Measurements from ENCODE around the gene ISCA2. TPM values are rescaled to one million over a fixed set of nuclear protein-coding genes. Genes with fewer than 3 reads are reported as not detected.
"Not testable (repeated sequence)": the region's sequence is repeated elsewhere in the genome, so short reads cannot be mapped to it uniquely, and the experiment has no call there.

ISCA2 gene
- total RNA-seq, 1 experiment from 2014 or later, result 24.3 TPM

DNA sequence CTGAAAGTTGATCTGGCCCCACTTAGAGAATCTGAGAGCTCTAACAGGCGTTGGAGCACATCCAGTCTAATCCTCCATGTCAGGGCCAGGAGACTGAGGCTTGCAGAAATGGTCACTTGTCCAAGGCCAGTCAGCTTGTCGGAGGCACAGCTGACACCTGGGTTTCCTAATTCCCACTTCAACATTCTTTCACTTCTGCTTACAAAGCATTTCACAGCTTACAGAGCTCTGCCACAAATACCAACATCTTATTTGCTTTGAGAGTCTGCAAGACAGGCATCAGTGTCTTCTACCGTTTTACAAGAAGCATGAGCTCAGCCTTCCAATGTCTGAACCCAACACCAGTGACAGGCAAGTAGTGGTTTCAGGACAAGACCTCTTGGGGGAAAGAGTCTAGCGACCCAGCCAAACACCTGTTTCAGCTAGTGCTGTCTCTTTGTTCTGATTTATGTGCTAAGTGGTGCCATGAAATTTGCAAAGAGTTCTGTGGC, 31.8 kb downstream of the ISCA2 start:
- no peak for DNase-seq (ENCODE audit: extremely low read depth, low read depth)

DNA sequence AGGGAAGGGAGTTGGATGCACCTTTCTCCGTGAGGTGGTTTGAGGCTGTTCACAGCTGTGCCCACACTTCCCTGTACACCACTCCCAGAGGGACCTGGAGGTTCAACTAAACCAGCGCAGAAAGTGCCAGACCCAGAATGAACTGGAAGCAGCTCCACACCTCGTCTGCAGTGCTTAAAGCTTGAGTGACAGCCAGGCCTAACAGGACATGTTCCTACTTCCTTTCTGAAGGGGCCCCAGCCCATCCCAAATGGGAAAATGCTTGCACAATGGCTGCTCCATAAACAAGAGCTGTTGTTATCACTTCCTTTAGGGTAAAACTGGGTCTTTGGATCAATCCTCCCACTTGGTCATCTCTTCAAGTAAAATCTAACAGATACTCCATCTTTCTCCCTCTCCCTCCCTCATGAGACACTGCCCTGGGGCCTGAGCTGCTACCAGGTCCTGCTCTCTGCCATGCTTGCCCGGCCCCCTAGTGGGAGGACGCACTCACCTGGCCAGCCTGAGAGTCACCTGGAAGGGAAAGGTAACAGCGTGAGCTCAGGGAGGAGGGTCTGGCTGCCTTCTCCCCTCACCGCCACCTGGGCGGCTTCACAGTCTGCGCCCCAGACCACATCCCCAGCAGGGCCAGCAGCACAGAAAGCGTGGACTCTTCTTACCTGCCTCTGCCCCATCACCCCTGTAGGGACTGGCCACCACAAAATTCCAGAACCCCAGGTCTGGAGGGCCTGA, 33.5 kb downstream of the ISCA2 start:
- no peak for DNase-seq (ENCODE audit: extremely low read depth, low read depth)

DNA sequence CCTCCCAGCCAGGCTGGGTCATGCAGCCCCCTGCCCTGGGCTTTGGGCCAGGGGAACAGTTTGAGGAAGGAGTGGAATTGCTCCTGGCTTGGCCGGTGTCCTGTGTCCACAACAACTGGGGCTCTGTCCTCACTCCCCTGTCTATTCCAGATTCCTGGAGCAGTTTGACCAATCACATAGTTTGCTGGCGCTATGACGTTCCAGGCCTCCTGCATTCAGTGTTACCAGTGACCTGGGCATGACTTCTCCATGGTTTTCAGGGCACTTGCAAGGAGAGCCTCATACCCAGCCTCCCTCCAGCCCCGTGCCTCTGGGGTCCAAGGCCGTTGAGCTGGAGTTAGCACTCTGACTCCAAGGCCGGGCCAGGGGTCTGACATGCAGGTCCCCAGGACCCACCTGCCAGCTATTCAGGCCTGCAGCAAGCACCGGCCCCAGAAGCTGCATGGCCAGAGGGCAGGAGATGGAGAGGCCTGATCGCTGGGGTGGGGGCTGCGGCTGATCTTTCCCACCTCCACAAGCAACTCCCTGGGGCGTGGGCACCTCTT, 34.2 kb downstream of the ISCA2 start:
- DNase-seq (ENCODE audit: extremely low read depth, low read depth), result no peak

DNA sequence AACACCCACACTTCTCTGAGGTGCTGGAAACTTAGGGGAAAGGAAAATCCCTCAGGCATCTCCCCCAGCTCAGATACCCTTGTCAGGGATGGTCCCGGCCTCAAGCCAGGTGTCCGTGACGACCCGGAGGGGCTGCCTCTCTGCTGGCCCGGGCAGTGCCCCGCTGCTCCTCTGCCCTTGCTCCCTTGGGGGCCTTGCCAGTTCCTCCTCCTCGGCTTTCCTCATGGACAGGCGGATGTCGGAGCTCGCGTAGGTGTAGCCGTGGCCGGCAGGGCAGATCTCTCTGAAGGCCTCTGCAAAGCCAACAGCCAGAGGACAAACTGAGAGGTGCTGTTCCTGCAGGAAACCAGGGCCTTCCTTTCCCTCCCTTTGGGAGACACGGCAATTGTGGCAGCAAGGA, 34.8 kb downstream of the ISCA2 start:
- DNase-seq (ENCODE audit: extremely low read depth, low read depth), result no peak

DNA sequence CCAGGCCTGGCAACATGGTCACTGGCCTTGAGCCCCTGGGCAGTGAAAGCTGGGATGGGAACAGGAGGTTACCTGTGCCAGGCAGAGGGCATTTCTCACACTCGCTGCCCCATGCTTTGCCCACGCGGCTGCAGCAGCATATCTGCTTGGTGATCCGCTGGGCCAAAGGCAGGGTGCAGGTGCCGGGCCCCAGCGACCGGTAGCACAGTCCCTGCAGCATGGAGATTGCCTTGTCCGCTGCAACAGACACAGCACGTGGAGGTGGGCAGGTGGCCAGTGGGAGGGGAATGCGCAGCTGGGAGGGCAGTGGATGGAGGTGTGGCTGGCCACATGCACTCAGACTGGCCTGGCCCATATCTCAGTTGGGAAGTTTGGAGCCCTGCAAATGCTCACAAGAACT, 35.3 kb downstream of the ISCA2 start:
- no peak for DNase-seq (ENCODE audit: extremely low read depth, low read depth)

GRCh38 chr14:74531006-74531405, 37.4 kb downstream of the ISCA2 start:
- DNase-seq (ENCODE audit: extremely low read depth, low read depth), result no peak

DNA sequence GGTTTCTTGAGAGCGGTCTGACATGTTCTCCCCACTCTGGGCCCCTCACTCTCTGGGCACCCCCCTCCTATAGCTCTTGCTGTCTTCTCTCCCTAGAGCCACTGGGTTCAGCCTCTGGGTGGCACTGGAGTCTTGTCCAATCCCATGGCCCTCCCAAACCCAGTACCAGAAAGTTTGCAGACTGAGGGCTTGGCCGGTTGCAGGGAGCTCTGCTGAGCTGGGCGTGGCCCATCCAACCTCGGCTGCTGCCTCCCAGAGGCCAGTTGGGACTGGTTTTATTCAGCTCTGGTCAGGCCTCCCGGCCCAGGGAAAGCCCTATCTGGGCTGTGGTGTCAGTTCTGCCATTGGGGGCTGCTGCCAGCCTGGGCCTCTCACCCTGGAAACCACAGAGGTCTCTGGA, 37.9 kb downstream of the ISCA2 start:
- DNase-seq (ENCODE audit: extremely low read depth, low read depth), result peak; percentile 23

DNA sequence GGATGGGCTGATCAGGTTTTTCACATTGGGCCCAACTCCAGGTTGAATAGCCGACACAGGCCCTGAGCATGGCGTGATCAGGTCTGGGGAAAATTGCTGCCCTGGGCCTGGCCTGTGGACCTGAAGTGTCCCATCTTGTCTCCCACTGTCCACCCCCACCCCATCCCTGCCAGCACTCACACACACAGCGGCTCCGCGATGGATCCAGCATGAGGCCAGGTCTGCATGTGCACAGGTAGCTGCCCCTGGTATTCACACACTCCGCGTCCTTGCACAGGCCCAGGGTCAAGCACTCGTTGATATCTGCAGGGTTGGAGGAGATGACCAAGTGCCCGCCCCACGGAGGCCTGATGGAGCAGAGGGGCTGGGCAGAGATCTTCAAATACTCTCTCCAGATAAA, 38.7 kb downstream of the ISCA2 start:
- DNase-seq (ENCODE audit: extremely low read depth, low read depth), result no peak

DNA sequence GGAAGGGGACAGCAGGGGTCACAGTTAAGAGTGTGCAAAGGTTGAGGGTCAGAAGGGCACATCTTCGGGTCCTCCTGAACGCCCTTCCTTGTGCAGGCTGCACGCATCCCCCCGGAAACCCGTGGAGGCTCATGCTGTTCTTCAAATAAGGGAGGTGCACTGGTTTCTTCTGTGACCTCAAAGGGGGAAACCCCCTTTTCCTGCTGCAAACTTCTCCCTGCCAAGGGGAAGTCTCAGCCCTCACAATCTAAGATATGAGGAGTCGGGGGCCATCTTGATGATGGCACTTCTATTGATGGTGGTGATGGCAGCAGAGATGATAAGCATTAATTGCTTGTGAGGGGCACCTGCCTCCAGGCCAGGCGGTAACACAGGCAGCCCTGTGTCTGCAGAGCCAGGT, 40.0 kb downstream of the ISCA2 start:
- DNase-seq (ENCODE audit: extremely low read depth, low read depth), result no peak

DNA sequence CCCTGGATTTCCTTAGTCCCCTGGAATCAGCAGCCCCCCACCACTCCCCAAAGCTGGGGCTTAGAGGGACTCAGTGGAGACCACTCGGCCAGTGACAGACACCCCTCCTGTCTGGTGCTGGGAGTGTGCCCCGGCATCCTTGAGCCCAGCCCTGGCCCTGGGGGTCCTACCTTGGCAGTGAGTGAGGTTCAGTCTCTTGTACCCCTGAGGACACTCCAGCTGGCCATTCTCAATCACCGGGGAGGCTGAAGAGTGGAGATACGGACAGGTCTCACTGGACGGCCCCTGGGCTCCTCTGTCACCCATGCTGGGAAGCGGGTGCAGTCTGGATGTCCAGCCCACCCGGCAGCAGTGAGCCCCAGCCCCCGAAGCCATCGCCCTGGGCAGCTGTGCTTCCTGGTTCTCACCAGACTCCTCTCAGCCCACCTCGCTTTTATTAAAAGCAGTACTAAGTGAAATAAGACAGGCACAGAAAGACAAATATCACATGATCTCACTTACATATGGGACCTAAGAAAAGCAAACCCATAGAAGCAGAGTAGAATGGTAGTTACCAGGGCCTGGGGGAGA, 42.3 kb downstream of the ISCA2 start:
- no peak for DNase-seq (ENCODE audit: extremely low read depth, low read depth)

- not testable (repeated sequence) for DNase-seq (ENCODE audit: extremely low read depth, low read depth)
Observed at GRCh38 chr14:74536336-74536735, 42.8 kb downstream of the ISCA2 start.

DNA sequence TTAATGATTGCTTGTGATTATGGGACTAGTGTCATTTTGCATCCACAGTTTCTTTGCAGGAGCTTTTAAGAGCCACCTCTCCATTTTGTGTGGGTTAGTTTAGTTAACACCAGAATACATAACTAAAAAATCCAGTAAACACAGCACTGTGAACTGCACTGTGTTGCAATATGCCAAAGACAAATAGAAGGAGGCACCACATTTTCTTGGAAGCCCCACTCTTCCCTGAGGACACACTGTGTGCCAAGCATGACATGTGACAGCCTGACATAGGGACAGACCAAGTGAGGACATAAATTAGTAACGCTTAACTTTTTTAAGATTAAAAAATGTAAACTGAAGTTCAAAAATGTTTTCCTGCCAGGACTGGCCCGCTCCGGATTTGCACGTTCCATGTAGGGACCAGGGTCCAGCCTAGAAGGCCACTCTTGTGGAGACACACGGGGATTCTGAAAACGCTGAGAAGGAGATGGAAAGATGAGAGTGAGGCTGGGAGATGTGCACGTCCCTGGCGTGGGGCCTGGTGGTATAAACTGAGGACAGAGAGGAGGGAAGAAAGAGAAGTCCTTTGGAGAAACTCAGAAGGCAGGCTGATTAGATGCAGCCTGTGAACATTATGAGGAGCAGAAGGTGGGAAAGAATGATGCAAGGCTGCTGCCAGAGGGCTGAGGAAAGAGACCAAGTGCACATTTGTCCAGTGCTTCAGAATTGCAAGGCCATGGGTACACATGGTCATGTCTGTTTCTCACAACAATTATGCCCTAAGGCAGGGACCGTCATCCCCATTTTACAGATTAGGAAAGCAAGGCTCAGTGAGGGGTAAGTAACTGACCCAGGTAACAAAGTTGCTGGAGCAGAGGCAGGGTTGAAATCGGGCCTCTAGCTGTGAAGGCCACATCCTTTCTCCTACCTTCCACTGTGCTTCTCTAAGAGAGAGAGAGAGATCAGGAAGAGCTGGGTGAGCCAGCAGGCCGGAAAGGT, 45.1 kb downstream of the ISCA2 start:
- no peak for DNase-seq (ENCODE audit: extremely low read depth, low read depth)

- DNase-seq (ENCODE audit: extremely low read depth, low read depth), result no peak
Observed at GRCh38 chr14:74539503-74539902, 45.9 kb downstream of the ISCA2 start.

DNA sequence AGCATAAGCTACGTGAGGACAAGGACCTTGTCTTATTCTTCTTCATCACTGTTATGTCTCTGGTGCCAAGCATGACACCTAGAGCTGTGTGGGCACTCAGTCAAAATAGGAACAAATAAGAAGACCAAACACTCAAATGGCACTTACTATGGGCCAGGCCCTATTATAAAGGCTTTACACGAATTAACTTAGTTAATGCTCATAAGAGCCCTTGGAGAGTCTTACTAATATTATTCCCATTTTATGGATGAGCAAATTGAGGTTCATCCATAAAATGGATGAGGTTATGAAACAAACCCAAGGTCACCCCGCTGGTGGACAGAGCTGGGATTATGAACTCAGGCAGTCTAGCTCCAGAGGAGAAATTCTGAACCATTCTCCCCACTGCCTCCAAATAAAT, 47.7 kb downstream of the ISCA2 start:
- no peak for DNase-seq (ENCODE audit: extremely low read depth, low read depth)

DNA sequence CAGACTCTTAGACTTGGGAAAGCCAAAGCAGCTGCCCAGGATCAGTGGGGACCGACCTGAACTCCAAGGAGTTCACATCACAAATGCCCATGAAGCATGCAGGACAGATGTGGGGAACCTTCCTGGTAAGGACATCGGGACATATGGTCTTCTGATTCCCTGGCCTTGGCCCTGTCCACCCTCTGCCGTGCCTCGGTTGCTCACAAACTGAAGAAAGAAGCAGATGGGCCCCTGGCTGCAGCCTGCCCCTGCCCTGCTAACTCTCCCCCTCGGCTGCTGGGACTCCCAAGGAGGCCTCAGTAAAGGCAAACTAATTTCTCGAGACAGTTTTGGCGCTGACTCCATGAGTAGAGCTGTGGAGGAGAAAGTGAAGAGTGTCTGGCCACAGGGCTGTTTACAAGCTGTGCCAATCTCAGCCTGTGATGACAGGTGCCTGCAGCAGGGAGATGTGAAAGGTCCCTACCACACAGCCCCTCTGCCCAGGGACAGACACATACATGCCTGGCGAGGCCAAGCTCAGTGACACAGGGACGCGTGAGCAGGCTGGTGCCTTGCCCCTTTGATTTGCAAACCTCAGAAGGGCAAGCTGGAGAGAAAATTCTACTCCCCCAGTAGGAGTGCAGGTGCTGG, 48.6 kb downstream of the ISCA2 start:
- DNase-seq (ENCODE audit: extremely low read depth, low read depth), result no peak

DNA sequence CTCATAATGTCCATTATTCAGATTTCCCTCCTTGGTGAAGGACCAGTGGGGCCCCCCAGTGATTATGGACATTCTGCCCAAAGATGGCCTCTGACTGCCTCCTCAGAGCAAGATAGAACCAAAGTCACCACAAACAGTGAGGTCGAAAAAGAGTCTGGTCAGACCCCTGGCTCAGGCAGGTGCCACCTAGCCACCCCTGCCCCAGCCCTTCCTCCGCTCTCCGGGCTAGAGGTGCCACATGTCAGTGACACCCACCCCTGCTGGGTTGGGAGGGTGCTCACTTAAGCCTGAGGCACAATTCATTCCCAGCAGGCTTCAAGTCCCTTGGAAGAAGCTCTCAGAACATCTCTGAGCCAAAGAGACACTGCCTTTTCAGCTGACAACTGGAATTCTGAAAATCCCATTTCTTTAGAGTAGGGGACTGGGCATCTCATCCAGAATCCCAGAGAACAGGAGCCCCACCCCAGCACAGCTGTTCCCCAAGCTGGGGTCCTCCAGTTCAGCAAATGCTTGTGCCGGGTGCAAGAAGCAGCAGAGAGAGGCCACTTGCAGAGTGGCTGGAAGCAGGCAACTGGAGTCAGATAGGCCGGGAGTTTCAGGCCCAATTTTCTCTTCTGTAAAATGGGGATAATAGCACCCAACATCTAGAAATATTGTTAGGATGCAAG, 50.3 kb downstream of the ISCA2 start:
- DNase-seq (ENCODE audit: extremely low read depth, low read depth), result no peak

- no peak for DNase-seq (ENCODE audit: extremely low read depth, low read depth)
Observed at GRCh38 chr14:74545386-74545785, 51.8 kb downstream of the ISCA2 start.

- no peak for DNase-seq (ENCODE audit: extremely low read depth, low read depth)
Observed at GRCh38 chr14:74546416-74546815, 52.9 kb downstream of the ISCA2 start.

Measured in NCI-H460 (cell line).